HFF-Myc (cell line): ENCODE results near the gene ATP6V0E2.
"Not testable (repeated sequence)": the region's sequence is repeated elsewhere in the genome, so short reads cannot be mapped to it uniquely, and the experiment has no call there.

Source experiments
- DNase-seq: peaks from one replicate; pipeline ENCODE4 v3.0.0-alpha.2; 2011; ENCODE audit warnings: low read depth; ENCODE audit errors: extremely low read depth
- H3K4me3 ChIP-seq: replicated peaks from 2 replicates; pipeline ENCODE4 v1.5.1; 2011; ENCODE audit warnings: low read depth, mild to moderate bottlenecking, control low read depth, low read length
- TF ChIP-seq, protein P1 (sequence below): IDR thresholded peaks from 2 replicates; pipeline ENCODE4 v1.5.1; 2012; ENCODE audit warnings: mild to moderate bottlenecking, low read depth, low read length, control low read depth; ENCODE audit errors: missing control alignments

ATP6V0E2 gene

DNA sequence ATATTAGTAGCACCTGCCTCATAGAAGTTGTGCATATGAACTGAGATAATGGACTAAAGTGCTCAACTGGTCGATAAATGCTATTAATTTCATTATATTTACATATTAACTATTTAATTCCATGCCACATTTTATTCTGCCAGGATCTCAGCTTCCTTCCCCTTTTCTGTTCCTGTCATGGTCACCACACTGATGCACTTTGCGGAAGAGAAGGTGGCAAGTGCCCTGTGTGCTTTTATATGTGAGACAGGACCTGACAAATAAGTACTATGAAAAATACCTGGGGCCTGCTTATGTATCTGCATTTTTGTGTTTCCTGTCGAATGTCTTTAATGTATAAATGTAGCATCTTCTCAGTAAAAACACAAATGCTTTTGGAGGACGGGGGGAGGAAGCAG, 12.2 kb downstream of the ATP6V0E2 start:
- no peak for DNase-seq
- H3K4me3 ChIP-seq = no peak overlapping the region
- TF ChIP-seq, protein P1, sequence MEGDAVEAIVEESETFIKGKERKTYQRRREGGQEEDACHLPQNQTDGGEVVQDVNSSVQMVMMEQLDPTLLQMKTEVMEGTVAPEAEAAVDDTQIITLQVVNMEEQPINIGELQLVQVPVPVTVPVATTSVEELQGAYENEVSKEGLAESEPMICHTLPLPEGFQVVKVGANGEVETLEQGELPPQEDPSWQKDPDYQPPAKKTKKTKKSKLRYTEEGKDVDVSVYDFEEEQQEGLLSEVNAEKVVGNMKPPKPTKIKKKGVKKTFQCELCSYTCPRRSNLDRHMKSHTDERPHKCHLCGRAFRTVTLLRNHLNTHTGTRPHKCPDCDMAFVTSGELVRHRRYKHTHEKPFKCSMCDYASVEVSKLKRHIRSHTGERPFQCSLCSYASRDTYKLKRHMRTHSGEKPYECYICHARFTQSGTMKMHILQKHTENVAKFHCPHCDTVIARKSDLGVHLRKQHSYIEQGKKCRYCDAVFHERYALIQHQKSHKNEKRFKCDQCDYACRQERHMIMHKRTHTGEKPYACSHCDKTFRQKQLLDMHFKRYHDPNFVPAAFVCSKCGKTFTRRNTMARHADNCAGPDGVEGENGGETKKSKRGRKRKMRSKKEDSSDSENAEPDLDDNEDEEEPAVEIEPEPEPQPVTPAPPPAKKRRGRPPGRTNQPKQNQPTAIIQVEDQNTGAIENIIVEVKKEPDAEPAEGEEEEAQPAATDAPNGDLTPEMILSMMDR = no peak

GRCh38 chr7:149887311-149887710, 13.5 kb downstream of the ATP6V0E2 start:
- DNase-seq = no peak
- TF ChIP-seq, protein P1 = no peak
- H3K4me3 ChIP-seq = no peak overlapping the region

GRCh38 chr7:149890715-149891114, 16.9 kb downstream of the ATP6V0E2 start:
- H3K4me3 ChIP-seq, DNase-seq: not testable (repeated sequence)

DNA sequence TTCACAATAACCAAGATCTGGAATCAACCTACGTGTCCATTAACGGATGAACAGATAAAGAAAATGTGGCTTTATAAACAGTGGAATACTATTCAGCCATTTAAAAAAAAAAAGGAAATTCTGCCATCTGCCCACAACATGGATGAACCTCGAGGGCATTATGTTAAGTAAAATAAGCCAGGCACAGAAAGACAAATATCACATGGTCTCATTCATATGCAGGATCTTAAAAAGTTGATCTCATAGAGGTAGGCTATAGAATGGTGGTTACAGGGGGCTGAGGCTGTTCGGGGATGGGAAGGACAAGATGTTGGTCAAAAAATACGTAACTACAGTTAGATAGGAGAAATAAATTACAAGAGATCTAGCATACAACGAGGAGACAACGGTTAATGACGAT, 21.2 kb downstream of the ATP6V0E2 start:
- H3K4me3 ChIP-seq, DNase-seq: not testable (repeated sequence)

DNA sequence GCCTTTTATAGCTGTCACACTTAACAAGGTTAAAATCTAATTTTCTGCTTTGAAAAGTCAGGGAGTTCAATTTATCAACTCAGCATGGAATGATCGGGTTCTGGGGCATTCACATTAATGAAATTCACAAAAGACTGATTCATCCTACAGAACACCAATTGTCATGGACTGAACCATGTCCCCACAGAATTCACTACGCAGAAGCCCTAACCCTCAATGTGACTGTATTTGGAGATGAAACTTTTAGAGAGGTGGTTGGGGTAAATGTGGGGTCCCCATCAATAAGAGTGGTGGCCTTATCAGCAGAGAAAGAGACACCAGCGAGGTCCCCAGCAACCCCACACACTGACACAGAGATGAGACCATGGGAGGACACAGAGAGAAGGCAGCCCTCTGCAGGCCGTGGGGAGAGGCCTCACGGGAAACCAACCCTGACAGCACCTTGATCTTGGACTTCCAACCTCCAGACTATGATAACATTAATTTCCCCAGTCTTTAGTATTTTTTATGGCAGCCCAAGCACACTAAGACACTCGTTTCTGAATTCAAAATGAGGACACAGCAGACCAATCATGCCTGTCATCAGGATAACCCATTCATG, 34.1 kb downstream of the ATP6V0E2 start:
- DNase-seq, H3K4me3 ChIP-seq: not testable (repeated sequence)

GRCh38 chr7:149910219-149910618, 36.5 kb downstream of the ATP6V0E2 start:
- not testable (repeated sequence) for DNase-seq

GRCh38 chr7:149912126-149912525, 38.4 kb downstream of the ATP6V0E2 start:
- not testable (repeated sequence) for DNase-seq, H3K4me3 ChIP-seq

More at GRCh38 chr7:149910219-149910618, 36.5 kb downstream of the ATP6V0E2 start:
- not testable (repeated sequence) for H3K4me3 ChIP-seq

- H3K4me3 ChIP-seq, DNase-seq: not testable (repeated sequence)
These were observed 52.6 kb downstream of the ATP6V0E2 start for GRCh38 chr7:149926414-149926813.
